Measurements from ENCODE around the gene RMDN2.

RMDN2 gene

GRCh38 chr2:37891846-37892435, 33.1 kb upstream of the RMDN2 start:
- TF ChIP-seq POLR2A (IDR thresholded peaks at IDR 0.05; ENCODE audit: low read length) (no peak), GATA1 (IDR thresholded peaks at IDR 0.05; ENCODE audit: low read depth, low read length) (no peak)
- DNase-seq, result no peak

- DNase-seq, result no peak
- TF ChIP-seq GATA1 (IDR thresholded peaks at IDR 0.05; ENCODE audit: low read depth, low read length), result no peak
- TF ChIP-seq POLR2A (IDR thresholded peaks at IDR 0.05; ENCODE audit: low read length), result no peak
These were observed 32.5 kb upstream of the RMDN2 start for GRCh38 chr2:37892436-37893114.

GRCh38 chr2:37893327-37893726, 31.8 kb upstream of the RMDN2 start:
- TF ChIP-seq GATA1 (IDR thresholded peaks at IDR 0.05; ENCODE audit: low read depth, low read length) (no peak), POLR2A (IDR thresholded peaks at IDR 0.05; ENCODE audit: low read length) (no peak)
- no peak for DNase-seq

- no peak for DNase-seq
- no peak for TF ChIP-seq POLR2A (IDR thresholded peaks at IDR 0.05; ENCODE audit: low read length)
- TF ChIP-seq GATA1 (IDR thresholded peaks at IDR 0.05; ENCODE audit: low read depth, low read length), result no peak
These were observed 31.0 kb upstream of the RMDN2 start for GRCh38 chr2:37894047-37894446.

- no peak for DNase-seq
- no peak for TF ChIP-seq GATA1 (IDR thresholded peaks at IDR 0.05; ENCODE audit: low read depth, low read length)
These were observed 30.5 kb upstream of the RMDN2 start for GRCh38 chr2:37894601-37895000.

- no peak for DNase-seq
- TF ChIP-seq POLR2A (IDR thresholded peaks at IDR 0.05; ENCODE audit: low read length), result no peak
- TF ChIP-seq GATA1 (IDR thresholded peaks at IDR 0.05; ENCODE audit: low read depth, low read length), result no peak
These were observed 29.9 kb upstream of the RMDN2 start for GRCh38 chr2:37895140-37895539.

- DNase-seq, result peak; percentile 4 to 8
- TF ChIP-seq POLR2A (IDR thresholded peaks at IDR 0.05; ENCODE audit: low read length) (no peak), GATA1 (IDR thresholded peaks at IDR 0.05; ENCODE audit: low read depth, low read length) (no peak)
These were observed 28.8 kb upstream of the RMDN2 start for GRCh38 chr2:37896319-37896718.

GRCh38 chr2:37897511-37897910, 27.6 kb upstream of the RMDN2 start:
- DNase-seq, result no peak
- TF ChIP-seq POLR2A (IDR thresholded peaks at IDR 0.05; ENCODE audit: low read length) (no peak), GATA1 (IDR thresholded peaks at IDR 0.05; ENCODE audit: low read depth, low read length) (no peak)

- DNase-seq, result no peak
- no peak for TF ChIP-seq GATA1 (IDR thresholded peaks at IDR 0.05; ENCODE audit: low read depth, low read length)
- no peak for TF ChIP-seq POLR2A (IDR thresholded peaks at IDR 0.05; ENCODE audit: low read length)
These were observed 26.6 kb upstream of the RMDN2 start for GRCh38 chr2:37898448-37898847.

GRCh38 chr2:37902991-37903390, 22.1 kb upstream of the RMDN2 start:
- DNase-seq, result no peak

GRCh38 chr2:37904425-37904824, 20.7 kb upstream of the RMDN2 start:
- no peak for TF ChIP-seq POLR2A (IDR thresholded peaks at IDR 0.05; ENCODE audit: low read length)
- no peak for TF ChIP-seq GATA1 (IDR thresholded peaks at IDR 0.05; ENCODE audit: low read depth, low read length)
- DNase-seq, result no peak

More at GRCh38 chr2:37902991-37903390, 22.1 kb upstream of the RMDN2 start:
- TF ChIP-seq GATA1 (IDR thresholded peaks at IDR 0.05; ENCODE audit: low read depth, low read length), result no peak
- no peak for TF ChIP-seq POLR2A (IDR thresholded peaks at IDR 0.05; ENCODE audit: low read length)

GRCh38 chr2:37904993-37905392, 20.1 kb upstream of the RMDN2 start:
- TF ChIP-seq GATA1 (IDR thresholded peaks at IDR 0.05; ENCODE audit: low read depth, low read length) (no peak), POLR2A (IDR thresholded peaks at IDR 0.05; ENCODE audit: low read length) (no peak)
- no peak for DNase-seq

GRCh38 chr2:37906131-37906530, 19.0 kb upstream of the RMDN2 start:
- TF ChIP-seq GATA1 (IDR thresholded peaks at IDR 0.05; ENCODE audit: low read depth, low read length), result no peak
- TF ChIP-seq POLR2A (IDR thresholded peaks at IDR 0.05; ENCODE audit: low read length), result no peak
- no peak for DNase-seq

GRCh38 chr2:37907501-37908225, 17.4 kb upstream of the RMDN2 start:
- no peak for TF ChIP-seq GATA1 (IDR thresholded peaks at IDR 0.05; ENCODE audit: low read depth, low read length)
- TF ChIP-seq POLR2A (IDR thresholded peaks at IDR 0.05; ENCODE audit: low read length), result no peak
- DNase-seq, result no peak
